HG03469 (cell line): Measurements from ENCODE around the gene VWA3B.
"Not testable (repeated sequence)": the region's sequence is repeated elsewhere in the genome, so short reads cannot be mapped to it uniquely, and the experiment has no call there.

ENCODE experiments used
- ATAC-seq: cut with Tn5 transposase; IDR thresholded peaks from one replicate; pipeline ENCODE4 v1.9.1; 2021; ENCODE audit warnings: mild to moderate bottlenecking, moderate library complexity, moderate number of reproducible peaks; ENCODE audit not compliant: unreplicated experiment

The VWA3B gene

DNA sequence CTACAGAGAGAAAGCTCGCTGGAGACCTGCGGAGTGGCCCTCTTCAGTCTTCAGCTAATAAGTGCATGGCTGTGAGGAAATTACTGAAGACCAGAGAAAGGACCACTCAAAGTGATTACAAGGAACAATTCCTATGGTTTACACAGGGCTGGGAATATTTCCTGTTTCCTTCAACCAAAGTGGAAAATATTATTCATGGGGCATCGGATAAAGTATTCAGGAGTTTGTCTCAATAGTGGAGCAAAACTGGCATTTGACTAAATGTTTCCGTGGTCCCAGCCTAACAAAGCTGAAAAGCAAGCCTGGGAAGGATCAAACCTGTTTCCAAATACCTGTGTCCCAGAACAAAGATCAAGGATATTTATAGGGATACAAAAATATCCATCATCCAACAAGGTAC, 227.3 kb downstream of the VWA3B start:
- no peak for ATAC-seq

DNA sequence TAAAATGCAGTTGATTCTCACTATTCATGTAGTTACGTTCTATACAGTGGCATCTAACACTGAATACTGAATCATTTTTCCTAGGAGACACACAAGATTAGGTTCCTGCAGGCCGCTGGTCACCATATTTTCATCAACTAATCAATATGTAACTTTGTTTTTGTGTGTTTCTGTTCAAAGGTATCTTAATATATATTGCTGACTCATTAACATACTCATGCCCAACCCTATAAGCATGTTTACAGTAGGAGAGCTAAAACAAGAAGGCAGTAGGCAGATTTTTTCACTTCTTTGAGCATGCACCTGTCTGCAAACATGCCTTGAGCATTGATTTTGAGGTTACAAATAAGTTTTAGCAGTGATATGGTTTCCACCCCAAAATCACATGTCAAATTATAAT, 229.0 kb downstream of the VWA3B start:
- no peak for ATAC-seq

DNA sequence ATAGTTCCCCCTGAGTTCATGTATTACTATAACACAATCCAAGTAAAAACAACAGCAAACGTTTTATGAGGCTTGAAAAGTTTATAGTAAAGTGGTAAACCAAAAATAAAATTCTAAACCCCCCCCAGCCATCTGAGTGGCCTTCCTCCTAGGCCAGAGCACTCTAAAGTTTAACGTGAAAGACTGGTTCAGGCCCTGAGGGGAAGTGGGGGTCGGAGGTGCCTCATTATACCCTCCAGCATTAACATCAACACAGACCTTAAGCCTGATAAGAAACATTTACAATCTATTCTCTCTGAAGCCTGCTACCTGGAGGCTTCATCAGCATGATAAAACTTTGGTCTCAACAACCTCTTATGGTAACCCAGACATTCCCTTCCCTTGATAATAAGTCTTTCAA, 230.2 kb downstream of the VWA3B start:
- no peak for ATAC-seq

- not testable (repeated sequence) for ATAC-seq
Measured at GRCh38 chr2:98320171-98320570, 233.2 kb downstream of the VWA3B start.

GRCh38 chr2:98324181-98324580, 237.2 kb downstream of the VWA3B start:
- ATAC-seq = no peak

DNA sequence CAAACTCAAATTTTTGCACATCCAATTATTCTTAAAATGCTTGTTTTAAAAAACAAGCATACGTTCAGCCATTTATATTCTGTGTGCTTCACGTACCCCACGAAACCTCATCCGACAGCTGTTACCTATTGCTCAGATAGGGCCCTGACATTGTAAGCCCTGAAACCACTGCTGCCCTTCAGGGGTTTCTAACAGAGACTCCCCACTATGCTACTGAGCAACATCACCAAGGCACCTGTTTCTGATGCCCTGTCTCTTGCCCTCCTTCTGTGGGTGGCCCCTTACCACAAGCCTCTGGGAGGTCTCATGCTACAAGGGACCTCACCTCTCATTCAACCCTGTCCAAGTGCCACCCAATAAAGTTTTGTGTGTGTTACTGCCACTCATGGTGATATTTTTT, 240.8 kb downstream of the VWA3B start:
- no peak for ATAC-seq

GRCh38 chr2:98329549-98329948, 242.6 kb downstream of the VWA3B start:
- no peak for ATAC-seq

DNA sequence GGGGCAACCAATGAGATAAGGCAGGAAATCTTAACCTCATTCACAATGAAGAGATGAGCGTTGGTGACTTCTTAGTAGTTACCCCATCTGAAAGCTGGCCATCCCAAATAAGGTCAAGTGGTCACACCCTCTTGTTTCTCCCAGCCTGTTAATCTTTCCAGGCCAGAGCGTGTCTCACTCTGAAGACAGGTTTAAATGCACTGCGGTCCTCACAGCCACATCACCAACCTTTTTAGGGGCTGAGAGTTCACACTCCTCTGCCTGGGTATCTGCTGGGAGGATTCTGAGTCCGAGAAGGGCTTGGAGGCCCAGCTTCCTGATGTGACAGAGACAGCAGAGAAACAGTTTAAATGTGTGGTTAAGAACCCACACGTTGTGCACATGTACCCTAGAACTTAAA, 246.0 kb downstream of the VWA3B start:
- no peak for ATAC-seq

- no peak for ATAC-seq
Measured at GRCh38 chr2:98333922-98334321, 247.0 kb downstream of the VWA3B start.

DNA sequence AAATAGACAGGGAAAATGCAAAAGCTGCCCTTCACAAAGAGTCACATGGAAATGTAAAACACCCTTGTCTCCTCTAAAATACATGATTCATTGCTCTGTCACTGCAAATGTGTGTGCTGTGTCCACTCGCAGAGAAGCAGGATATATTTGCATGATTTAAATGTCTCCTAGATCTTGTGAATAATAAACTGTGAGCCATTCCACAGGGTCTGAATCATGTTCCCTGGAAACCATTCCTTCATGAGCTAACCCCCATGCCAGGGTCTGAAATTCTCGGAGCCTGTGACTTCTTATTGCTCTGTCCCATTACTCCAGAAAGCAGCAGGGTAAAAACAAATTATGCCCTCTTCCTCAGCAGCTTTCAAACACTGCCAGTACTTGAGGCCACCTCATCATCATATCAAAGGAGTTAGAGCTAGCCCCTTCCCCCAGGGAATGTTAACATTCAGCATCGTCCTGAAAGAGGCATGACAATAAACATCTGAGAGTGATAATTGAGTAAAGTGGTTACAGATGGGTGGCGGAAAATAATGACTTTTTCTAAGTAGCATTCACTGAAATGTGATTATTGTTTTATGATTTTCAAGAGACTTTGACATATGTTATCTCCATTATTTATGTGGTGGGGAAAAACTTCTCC, 247.6 kb downstream of the VWA3B start:
- ATAC-seq = no peak

DNA sequence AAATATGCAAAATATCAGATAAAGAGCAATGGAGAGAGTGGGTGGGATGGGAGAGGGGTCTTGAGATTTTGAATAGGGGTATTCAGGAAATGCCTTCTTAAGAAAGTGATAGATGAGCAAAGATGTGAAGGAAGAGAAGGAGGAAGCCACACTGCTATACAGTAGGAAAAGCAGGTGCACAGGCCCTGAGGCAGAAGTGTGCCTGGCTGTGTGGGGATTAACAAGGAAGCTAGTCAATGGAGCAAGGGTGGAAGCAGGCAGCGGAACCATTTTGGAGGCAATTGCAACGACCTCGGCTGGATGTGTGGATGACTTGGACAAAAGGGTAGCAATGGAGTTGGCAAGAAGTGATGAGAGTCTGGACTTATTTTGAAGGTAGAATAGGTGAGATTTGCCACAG, 248.3 kb downstream of the VWA3B start:
- no peak for ATAC-seq

- ATAC-seq = no peak
Measured at GRCh38 chr2:98341241-98341640, 254.3 kb downstream of the VWA3B start.

DNA sequence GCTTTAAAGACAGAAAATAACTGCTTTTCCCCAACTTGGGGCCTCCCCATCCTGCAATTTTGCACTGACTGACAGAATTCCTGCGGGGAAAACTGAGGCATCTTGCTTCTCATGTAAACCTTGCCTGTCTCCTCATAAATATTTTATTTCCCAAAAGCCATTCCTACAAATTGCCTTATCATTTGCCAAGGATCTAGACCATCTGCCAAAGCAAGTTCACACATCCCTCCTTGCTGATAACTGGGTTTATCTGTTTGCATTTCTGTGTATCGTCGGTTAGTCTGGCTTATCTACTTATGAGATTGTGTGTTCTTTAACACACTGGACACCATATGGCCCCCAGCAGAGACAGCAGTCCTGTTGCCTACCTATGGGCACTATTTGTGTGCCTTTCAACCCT, 256.3 kb downstream of the VWA3B start:
- no peak for ATAC-seq

DNA sequence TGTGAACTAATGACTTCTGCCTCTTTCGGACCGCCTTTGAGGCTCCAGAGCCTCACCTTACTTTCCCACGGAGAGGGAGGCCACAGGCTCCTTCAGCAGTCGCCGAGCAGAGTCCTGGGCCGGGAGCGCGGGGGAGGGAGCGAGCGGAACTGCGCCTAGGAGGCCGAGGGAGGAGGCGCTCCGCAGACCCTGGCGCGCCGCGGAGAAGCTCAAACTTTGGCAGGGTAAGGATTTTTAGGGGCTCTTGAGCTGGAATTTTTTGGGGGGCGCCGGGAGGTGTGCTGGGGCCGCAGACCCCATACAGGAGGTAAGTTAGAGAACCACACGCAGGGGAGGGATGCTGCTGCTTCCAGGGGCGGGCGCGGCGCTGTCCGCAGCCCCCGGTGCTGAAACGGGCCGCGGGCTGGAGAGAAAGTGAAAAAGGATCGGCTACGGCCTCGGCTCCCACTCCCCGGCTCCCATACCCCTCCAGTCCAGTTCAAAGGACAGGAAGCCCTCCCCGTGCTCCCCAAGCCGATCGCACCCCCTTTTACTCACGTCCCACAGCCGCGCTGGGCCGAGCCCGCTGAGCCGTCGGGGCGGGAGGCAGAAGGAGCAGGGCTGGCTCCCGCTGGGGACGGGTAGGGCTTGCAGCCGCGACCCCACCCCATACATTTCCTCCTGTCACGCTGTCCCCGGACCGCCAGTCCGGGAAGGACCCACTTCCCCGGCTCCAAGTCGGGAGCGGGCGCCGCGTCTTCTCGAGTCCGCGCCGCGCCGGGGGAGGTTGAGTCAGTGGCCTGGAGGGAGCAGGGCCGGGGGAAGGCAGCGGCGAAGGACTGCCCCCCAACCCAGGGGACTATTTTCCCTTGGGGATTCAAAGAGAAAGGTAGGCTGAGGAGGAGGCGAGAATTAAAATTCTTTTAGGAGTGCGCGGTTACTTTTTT, 259.6 kb downstream of the VWA3B start, which contains the start of gene CNGA3:
Gene CNGA3, plus strand, starts transcription at position 146 of the 926 bp plus-strand sequence. CDS start 23,520 bp downstream, outside the sequence.
- ATAC-seq = no peak

GRCh38 chr2:98347298-98348065, 260.5 kb downstream of the VWA3B start:
- no peak for ATAC-seq

- no peak for ATAC-seq
Measured at GRCh38 chr2:98348066-98348561, 261.1 kb downstream of the VWA3B start.

DNA sequence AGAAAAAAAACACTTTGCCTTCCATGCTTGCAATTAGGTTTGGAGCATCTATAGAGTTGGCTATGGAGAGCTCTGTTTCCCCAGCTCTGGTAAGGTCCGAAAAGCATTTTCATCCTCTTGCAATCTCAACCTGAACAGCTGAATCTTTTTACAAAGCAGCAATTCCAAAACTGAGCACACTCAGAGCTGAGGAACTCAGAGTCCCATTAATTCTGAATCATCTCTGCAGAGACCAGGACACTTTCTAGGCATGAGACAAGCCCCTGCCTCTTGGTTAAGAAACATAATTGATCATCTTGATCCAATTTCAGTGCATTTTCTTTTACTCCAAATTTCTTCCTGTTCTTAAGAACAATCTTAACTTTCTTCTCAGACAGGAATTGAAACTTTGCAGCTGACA, 263.4 kb downstream of the VWA3B start:
- ATAC-seq = no peak

- no peak for ATAC-seq
Measured at GRCh38 chr2:98355881-98356280, 268.9 kb downstream of the VWA3B start.

- no peak for ATAC-seq
Measured at GRCh38 chr2:98356729-98357128, 269.8 kb downstream of the VWA3B start.

DNA sequence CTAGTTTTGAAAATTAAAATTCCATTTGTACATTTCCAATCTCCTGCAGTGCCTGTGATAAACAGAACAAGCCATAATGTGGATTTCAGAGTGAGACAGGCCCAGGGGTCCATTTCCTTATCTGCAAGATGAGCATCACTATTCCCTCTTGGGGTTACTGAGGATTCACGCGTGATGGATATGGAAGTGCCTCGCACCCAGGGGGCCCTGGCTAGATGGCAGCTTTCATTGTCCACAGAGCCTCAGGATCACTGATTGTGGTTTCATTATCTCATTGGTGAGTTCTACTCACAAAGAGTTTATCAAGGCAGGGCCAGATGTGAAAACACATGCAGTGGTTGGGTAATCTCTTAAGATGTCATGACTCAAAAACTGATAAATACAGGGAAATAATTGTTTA, 270.9 kb downstream of the VWA3B start:
- ATAC-seq = no peak

GRCh38 chr2:98359986-98360385, 273.0 kb downstream of the VWA3B start:
- ATAC-seq = no peak
